Gastrocnemius medialis (tissue), 4 donors: ENCODE measurements around the gene PRKCE.

Experiments
- POLR2A ChIP-seq, 2 donors: fragments of 450-650 bp; IDR thresholded peaks; one replicate each; pipeline ENCODE4 v1.6.1; 2017; ENCODE audit warnings: antibody characterized with exemption in 2 of 2, mild to moderate bottlenecking in 2 of 2, moderate library complexity in 2 of 2
- TF ChIP-seq, protein P1 (sequence below), 5 experiments: fragments of 450-650 bp in 3 of 5; fragments of 200-600 bp in 2 of 5; sonication (generic) in 2 of 5; IDR thresholded peaks in 4 of 5; conservative IDR thresholded peaks in 1 of 5; 1 replicate in 4 of 5; 2 replicates in 1 of 5; pipeline ENCODE4 v1.5.1; 2016 to 2019; ENCODE audit warnings: antibody characterized with exemption in 5 of 5, mild to moderate bottlenecking in 3 of 5, moderate library complexity in 3 of 5

- TF ChIP-seq POLR2A (IDR thresholded peaks at IDR 0.05) = no peak
- TF ChIP-seq, protein P1, sequence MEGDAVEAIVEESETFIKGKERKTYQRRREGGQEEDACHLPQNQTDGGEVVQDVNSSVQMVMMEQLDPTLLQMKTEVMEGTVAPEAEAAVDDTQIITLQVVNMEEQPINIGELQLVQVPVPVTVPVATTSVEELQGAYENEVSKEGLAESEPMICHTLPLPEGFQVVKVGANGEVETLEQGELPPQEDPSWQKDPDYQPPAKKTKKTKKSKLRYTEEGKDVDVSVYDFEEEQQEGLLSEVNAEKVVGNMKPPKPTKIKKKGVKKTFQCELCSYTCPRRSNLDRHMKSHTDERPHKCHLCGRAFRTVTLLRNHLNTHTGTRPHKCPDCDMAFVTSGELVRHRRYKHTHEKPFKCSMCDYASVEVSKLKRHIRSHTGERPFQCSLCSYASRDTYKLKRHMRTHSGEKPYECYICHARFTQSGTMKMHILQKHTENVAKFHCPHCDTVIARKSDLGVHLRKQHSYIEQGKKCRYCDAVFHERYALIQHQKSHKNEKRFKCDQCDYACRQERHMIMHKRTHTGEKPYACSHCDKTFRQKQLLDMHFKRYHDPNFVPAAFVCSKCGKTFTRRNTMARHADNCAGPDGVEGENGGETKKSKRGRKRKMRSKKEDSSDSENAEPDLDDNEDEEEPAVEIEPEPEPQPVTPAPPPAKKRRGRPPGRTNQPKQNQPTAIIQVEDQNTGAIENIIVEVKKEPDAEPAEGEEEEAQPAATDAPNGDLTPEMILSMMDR (IDR thresholded peaks at IDR 0.05 in 4 of 5, conservative IDR thresholded peaks at IDR 0.05 in 1 of 5) = no peak
These were observed 119.8 kb downstream of the PRKCE start for GRCh38 chr2:45771261-45771660.
